Measurements from ENCODE around the gene NPIPA1.
A peak's percentile ranks its signal among the peaks of the same experiment; 100 is the strongest.
"Not testable (repeated sequence)": the region's sequence is repeated elsewhere in the genome, so short reads cannot be mapped to it uniquely, and the experiment has no call there.

Gene NPIPA1

GRCh38 chr16:14958323-14958600, 21.0 kb downstream of the NPIPA1 start:
- DNase-seq (ENCODE audit: low read depth): no peak
- H3K4me3 ChIP-seq (ENCODE audit: control insufficient read depth, low read depth, low read length): no peak overlapping the region
- no peak for TF ChIP-seq CTCF (IDR thresholded peaks at IDR 0.05; ENCODE audit: control insufficient read depth, insufficient read depth, low read depth, low read length, missing control alignments)

GRCh38 chr16:14958970-14959369, 21.7 kb downstream of the NPIPA1 start:
- TF ChIP-seq CTCF (IDR thresholded peaks at IDR 0.05; ENCODE audit: control insufficient read depth, insufficient read depth, low read depth, low read length, missing control alignments): no peak
- H3K4me3 ChIP-seq (ENCODE audit: control insufficient read depth, low read depth, low read length): no peak overlapping the region
- DNase-seq (ENCODE audit: low read depth): no peak

- no peak for DNase-seq (ENCODE audit: low read depth)
- no peak for TF ChIP-seq CTCF (IDR thresholded peaks at IDR 0.05; ENCODE audit: control insufficient read depth, insufficient read depth, low read depth, low read length, missing control alignments)
- H3K4me3 ChIP-seq (ENCODE audit: control insufficient read depth, low read depth, low read length): no peak overlapping the region
Observed at GRCh38 chr16:14961405-14962186, 24.4 kb downstream of the NPIPA1 start.

DNA sequence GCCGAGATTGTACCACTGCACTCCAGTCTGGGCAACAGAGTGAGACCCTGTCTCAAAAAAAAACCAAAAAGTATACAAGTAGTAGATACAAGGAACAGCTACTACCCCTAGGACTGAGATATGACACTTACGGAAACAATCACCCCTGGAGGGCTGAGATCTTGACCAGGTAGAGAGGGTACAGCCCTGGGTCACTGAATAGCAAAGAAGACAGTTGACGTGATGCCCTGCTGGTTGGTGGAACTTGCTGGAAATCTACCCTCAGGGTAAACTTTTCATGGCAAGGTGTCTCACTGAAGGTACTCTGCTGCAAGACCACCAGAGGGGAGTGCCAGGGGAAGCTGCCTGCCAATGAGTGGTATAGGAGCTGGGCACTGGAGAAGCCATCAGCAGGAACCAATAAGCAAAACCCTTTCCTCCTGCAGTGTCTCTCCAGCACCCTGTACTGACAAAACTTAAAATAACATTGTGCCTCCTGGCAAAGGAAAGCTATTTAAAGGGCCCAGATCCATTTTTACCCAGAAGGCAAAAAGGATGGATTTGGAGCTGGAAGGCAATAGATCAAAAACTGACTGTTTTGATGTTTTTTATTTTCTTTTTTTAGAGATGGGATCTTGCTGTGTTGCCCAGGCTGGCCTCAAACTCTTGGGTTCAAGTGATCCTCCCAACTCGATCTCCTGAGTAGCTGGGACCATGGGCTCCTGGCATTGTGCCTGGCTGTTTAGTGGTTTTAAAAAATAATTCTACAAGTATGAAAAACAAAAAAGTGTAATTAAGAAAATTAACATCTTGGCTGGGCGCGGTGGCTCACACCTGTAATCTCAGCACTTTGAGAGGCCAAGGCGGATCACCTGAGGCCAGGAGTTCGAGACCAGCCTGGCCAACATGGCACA, 26.3 kb downstream of the NPIPA1 start:
- no peak for DNase-seq (ENCODE audit: low read depth)
- TF ChIP-seq CTCF (IDR thresholded peaks at IDR 0.05; ENCODE audit: control insufficient read depth, insufficient read depth, low read depth, low read length, missing control alignments): no peak
- no peak overlapping the region for H3K4me3 ChIP-seq (ENCODE audit: control insufficient read depth, low read depth, low read length)

GRCh38 chr16:14965328-14965727, 28.1 kb downstream of the NPIPA1 start:
- TF ChIP-seq CTCF (IDR thresholded peaks at IDR 0.05; ENCODE audit: control insufficient read depth, insufficient read depth, low read depth, low read length, missing control alignments): no peak
- H3K4me3 ChIP-seq (ENCODE audit: control insufficient read depth, low read depth, low read length): no peak overlapping the region
- DNase-seq (ENCODE audit: low read depth): no peak

DNA sequence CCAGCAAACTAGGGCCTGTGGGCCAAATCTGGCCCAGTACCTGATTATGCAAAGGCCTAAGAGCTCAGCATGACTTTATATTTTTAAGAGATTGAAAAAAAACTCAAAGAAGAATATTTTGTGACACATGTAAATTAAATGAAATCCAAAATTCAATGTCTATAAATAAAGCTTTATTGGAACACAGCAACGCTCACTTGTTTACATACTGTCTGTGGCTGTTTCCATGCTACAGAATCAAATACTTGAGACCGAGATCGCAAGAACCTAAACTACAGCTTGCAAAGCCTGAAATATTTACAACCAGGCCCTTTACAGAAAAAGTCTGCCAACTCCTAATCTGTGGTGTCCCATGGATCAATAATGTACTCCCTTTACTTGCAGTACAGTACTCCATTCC, 32.6 kb downstream of the NPIPA1 start:
- not testable (repeated sequence) for H3K4me3 ChIP-seq (ENCODE audit: control insufficient read depth, low read depth, low read length)

DNA sequence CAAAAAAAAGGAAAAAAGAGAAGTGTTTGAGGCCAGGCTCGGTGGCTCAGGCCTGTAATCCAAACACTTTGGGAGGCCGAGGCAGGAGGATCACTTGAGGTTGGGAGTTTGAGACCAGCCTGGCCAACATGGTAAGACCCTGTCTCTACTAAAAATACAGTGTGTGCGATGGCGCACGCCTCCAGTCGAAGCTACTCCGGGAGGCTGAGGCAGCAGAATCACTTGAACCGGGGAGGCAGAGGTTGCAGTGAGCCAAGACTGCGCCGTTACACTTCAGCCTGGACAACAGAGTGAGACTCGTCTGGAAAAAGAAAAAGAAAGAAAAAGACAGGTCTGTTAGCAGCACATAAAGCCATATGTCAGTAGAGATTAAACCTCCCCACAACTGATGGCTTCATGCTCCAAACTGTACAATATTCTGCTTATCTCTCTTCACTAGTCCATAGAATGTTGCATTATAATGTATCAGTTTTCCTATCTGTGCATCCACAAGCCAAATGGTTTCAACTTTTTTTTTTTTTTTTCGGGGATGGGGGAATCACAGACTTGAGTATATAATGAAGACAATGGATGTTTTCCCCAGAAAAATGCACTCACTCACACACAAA, 34.5 kb downstream of the NPIPA1 start:
- not testable (repeated sequence) for DNase-seq (ENCODE audit: low read depth); H3K4me3 ChIP-seq (ENCODE audit: control insufficient read depth, low read depth, low read length)

More for the DNA sequence above, 32.6 kb downstream of the NPIPA1 start:
- not testable (repeated sequence) for DNase-seq (ENCODE audit: low read depth)

DNA sequence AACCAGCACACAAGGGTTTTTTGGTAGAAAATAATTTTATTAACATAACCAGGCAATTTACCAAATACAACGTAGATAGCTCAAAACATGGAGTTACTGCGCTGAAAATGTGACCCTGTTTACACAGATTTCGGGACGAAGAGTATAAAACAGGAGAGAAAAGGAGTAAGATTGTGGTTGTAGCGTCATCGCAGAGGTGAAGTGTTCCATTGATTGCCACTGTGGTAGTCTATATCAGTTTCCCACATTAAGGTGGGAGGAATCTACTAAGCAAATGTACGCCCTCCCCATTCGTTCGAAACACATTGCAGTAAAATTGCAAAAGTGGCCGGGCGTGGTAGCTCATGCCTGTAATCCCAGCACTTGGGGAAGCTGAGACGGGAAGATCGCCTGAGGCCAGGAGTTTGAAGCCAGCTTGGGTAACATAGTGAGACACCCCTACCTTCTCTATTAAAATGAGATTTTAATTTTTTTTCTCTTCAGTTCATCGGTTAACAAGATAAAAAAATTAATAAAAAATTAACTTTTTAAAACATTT, 36.6 kb downstream of the NPIPA1 start:
- DNase-seq (ENCODE audit: low read depth); H3K4me3 ChIP-seq (ENCODE audit: control insufficient read depth, low read depth, low read length): not testable (repeated sequence)

DNA sequence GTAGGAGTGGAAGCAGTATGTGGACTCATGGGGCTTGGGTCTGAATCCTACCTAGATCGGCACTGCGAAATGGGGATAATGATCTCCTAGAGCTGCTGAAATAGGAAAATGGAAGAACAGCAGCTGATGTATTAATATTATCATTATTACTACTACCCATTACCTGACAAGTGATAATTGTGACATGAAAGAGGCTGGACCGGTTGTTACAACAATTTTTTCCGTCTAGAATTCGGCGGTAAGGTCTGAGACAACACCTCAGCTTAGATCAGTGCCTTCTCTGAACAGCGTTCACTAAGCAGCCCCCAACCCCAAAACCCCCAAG, 37.0 kb downstream of the NPIPA1 start:
- DNase-seq (ENCODE audit: low read depth): not testable (repeated sequence)
- H3K4me3 ChIP-seq (ENCODE audit: control insufficient read depth, low read depth, low read length): peak overlapping the region; percentile 89

- peak within 1 kb of the TSS; percentile 89 for H3K4me3 ChIP-seq (ENCODE audit: control insufficient read depth, low read depth, low read length)
- peak; percentile 45 for DNase-seq (ENCODE audit: low read depth)
Observed at GRCh38 chr16:14974656-14975417, 37.6 kb downstream of the NPIPA1 start, which contains the start of gene PDXDC1. Gene PDXDC1 (plus strand): TSS chr16:14975026. CDS start chr16:14975200, 174 bp downstream.
